Neural cell (in vitro differentiated cells): ENCODE results near the gene C19orf53. TPM values are rescaled to one million over a fixed set of nuclear protein-coding genes. Genes with fewer than 3 reads are reported as not detected.

Experiments
- H2AFZ ChIP-seq: fragments of 200-600, 300-800 bp; sonication (generic), shearing (Covaris generic); 2 replicates; pipeline ENCODE4 v1.6.0; 2014; ENCODE audit warnings: low read depth, mild to moderate bottlenecking, antibody characterized with exemption, low read length, moderate library complexity
- H3F3A ChIP-seq: fragments of 200-600 bp; shearing (Covaris generic); 2 replicates; pipeline ENCODE4 v1.6.1; 2016; ENCODE audit warnings: mild to moderate bottlenecking, moderate library complexity, mixed read lengths, antibody characterized with exemption, low read length; ENCODE audit not compliant: insufficient read depth, poor library complexity, severe bottlenecking
- H3K27ac ChIP-seq: fragments of 200-600, 300-800 bp; sonication (generic), shearing (Covaris generic); 2 replicates; pipeline ENCODE4 v1.5.1; 2014; ENCODE audit warnings: mild to moderate bottlenecking, low read length, moderate library complexity
- H3K27me3 ChIP-seq: fragments of 300-800, 200-600 bp; sonication (generic), shearing (Covaris generic); 2 replicates; pipeline ENCODE4 v1.6.0; 2014; ENCODE audit warnings: mild to moderate bottlenecking, low read depth, low read length, moderate library complexity; ENCODE audit not compliant: insufficient read depth
- H3K36me3 ChIP-seq: fragments of 300-800, 200-600 bp; sonication (generic), shearing (Covaris generic); 2 replicates; pipeline ENCODE4 v1.5.1; 2014; ENCODE audit warnings: mild to moderate bottlenecking, antibody characterized with exemption, low read length, moderate library complexity; ENCODE audit not compliant: insufficient read depth
- H3K4me2 ChIP-seq: fragments of 300-800, 200-600 bp; sonication (generic), shearing (Covaris generic); 2 replicates; pipeline ENCODE4 v1.6.0; 2014; ENCODE audit warnings: mild to moderate bottlenecking, low read length
- H3K4me3 ChIP-seq: fragments of 300-800, 200-600 bp; sonication (generic), shearing (Covaris generic); 2 replicates; pipeline ENCODE4 v1.5.1; 2014; ENCODE audit warnings: mild to moderate bottlenecking, low read length, moderate library complexity
- H3K79me2 ChIP-seq: fragments of 200-600 bp; shearing (Covaris generic); replicated peaks from 2 replicates; pipeline ENCODE4 v1.6.0; 2014; ENCODE audit warnings: mild to moderate bottlenecking, low read length, moderate library complexity; ENCODE audit not compliant: insufficient read depth
- H3K9ac ChIP-seq: fragments of 300-800, 200-600 bp; sonication (generic), shearing (Covaris generic); 2 replicates; pipeline ENCODE4 v1.6.1; 2016; ENCODE audit warnings: mild to moderate bottlenecking, low read length, mixed read lengths
- H3K9me2 ChIP-seq: fragments of 200-600 bp; shearing (Covaris generic); 2 replicates; pipeline ENCODE4 v1.6.1; 2016; ENCODE audit warnings: mild to moderate bottlenecking, low read length, mixed read lengths; ENCODE audit not compliant: insufficient read depth
- H3K9me3 ChIP-seq: fragments of 200-600, 300-800 bp; sonication (generic), shearing (Covaris generic); 2 replicates; pipeline ENCODE4 v1.6.1; 2016; ENCODE audit warnings: mild to moderate bottlenecking, mixed run types, low read length, moderate library complexity, mixed read lengths
- H4K20me1 ChIP-seq: fragments of 200-600 bp; shearing (Covaris generic); 2 replicates; pipeline ENCODE4 v1.6.1; 2016; ENCODE audit warnings: mild to moderate bottlenecking, mixed run types; ENCODE audit not compliant: insufficient read depth
- CTCF ChIP-seq: fragments of 450-650 bp; IDR thresholded peaks from 2 replicates; pipeline ENCODE4 v1.5.1; 2014; ENCODE audit warnings: antibody characterized with exemption, mild to moderate bottlenecking, moderate library complexity; ENCODE audit not compliant: poor library complexity, severe bottlenecking
- EP300 ChIP-seq: fragments of 450-650 bp; conservative IDR thresholded peaks from 2 replicates; pipeline ENCODE4 v1.6.1; 2014; ENCODE audit warnings: antibody characterized with exemption, mild to moderate bottlenecking, moderate library complexity; ENCODE audit not compliant: poor library complexity, severe bottlenecking
- MXI1 ChIP-seq: fragments of 450-650 bp; conservative IDR thresholded peaks from 2 replicates; pipeline ENCODE4 v1.6.1; 2014; ENCODE audit warnings: antibody characterized with exemption, mild to moderate bottlenecking; ENCODE audit not compliant: poor library complexity, severe bottlenecking
- POLR2AphosphoS5 ChIP-seq: IDR thresholded peaks from 2 replicates; pipeline ENCODE4 v1.6.1; 2012
- REST ChIP-seq: IDR thresholded peaks from 2 replicates; pipeline ENCODE4 v1.6.1; 2012; ENCODE audit warnings: borderline replicate concordance
- SMC3 ChIP-seq: fragments of 450-650 bp; conservative IDR thresholded peaks from 2 replicates; pipeline ENCODE4 v1.6.1; 2014; ENCODE audit warnings: antibody characterized with exemption, mild to moderate bottlenecking, moderate library complexity; ENCODE audit not compliant: poor library complexity
- polyA plus RNA-seq: library from polyadenylated mRNA; depleted of rRNA; stranded (reverse); fragments of >200 nt; gene quantifications from 2 replicates; pipeline ENCODE4 v1.2.3, GENCODE V29; 2014

Gene C19orf53
- polyA plus RNA-seq, 1 donor from 2014 or later, result 104 TPM

- Histone ChIP-seq H4K20me1 (no peaks in the 10 kb centered on the region), H3K4me2 (no peak overlapping the region), H3K36me3 (no peaks in the 10 kb centered on the region), H3K9ac (no peak overlapping the region), H3F3A (no peaks in the 10 kb centered on the region), H2AFZ (no peak overlapping the region), H3K27me3 (no peaks in the 10 kb centered on the region), H3K79me2 (peaks cover 18% of the 10 kb centered on the region), H3K9me2 (no peaks in the 10 kb centered on the region), H3K27ac (no peak overlapping the region), H3K9me3 (no peaks in the 10 kb centered on the region), H3K4me3 (peak overlapping the region; percentile 77)
- TF ChIP-seq SMC3 (no peak), CTCF (no peak), MXI1 (no peak), POLR2AphosphoS5 (no peak), EP300 (no peak), REST (no peak)
These were observed 22.8 kb downstream of the C19orf53 start for GRCh38 chr19:13797058-13797440.

- Histone ChIP-seq H3K79me2 (peaks cover 18% of the 10 kb centered on the region), H4K20me1 (no peaks in the 10 kb centered on the region), H3K27ac (no peak overlapping the region), H3K27me3 (no peaks in the 10 kb centered on the region), H3F3A (no peaks in the 10 kb centered on the region), H3K9me2 (no peaks in the 10 kb centered on the region), H3K4me3 (no peak overlapping the region), H3K36me3 (no peaks in the 10 kb centered on the region), H3K9ac (no peak overlapping the region), H3K4me2 (no peak overlapping the region), H3K9me3 (no peaks in the 10 kb centered on the region), H2AFZ (no peak overlapping the region)
- TF ChIP-seq POLR2AphosphoS5 (no peak), REST (no peak)
These were observed 23.6 kb downstream of the C19orf53 start for GRCh38 chr19:13797870-13798269.
